Activated naive CD4-positive, alpha-beta T cell treated with anti-CD3 and anti-CD28 coated beads for 36 hours (primary cell): Measurements from ENCODE around the gene RPL18A. TPM values are rescaled to one million over a fixed set of nuclear protein-coding genes. Genes with fewer than 3 reads are reported as not detected.

ENCODE experiments used
- CTCF ChIA-PET: fragments of 350-600 bp; sonication (Branson Sonifier 250); formaldehyde crosslinking; loops from one replicate; lab custom pipeline; 2021; ENCODE audit warnings: antibody characterized with exemption; lab: Charles Lee
- DNase-seq: peaks from one replicate; pipeline ENCODE4 v3.0.0-alpha.2; 2020
- H3K27ac Mint-ChIP-seq: one replicate; pipeline ENCODE4 v1.8.0; 2021; ENCODE audit warnings: mild to moderate bottlenecking, mixed read lengths
- H3K27me3 Mint-ChIP-seq: one replicate; pipeline ENCODE4 v1.8.0; 2021; ENCODE audit warnings: low read depth, mixed read lengths
- H3K36me3 Mint-ChIP-seq: one replicate; pipeline ENCODE4 v1.8.0; 2021; ENCODE audit warnings: low read depth, mixed read lengths
- H3K4me1 Mint-ChIP-seq: one replicate; pipeline ENCODE4 v1.8.0; 2021; ENCODE audit warnings: low read depth, mixed read lengths
- H3K4me3 Mint-ChIP-seq: one replicate; pipeline ENCODE4 v1.8.0; 2021; ENCODE audit warnings: mild to moderate bottlenecking, moderate library complexity, mixed read lengths
- H3K9me3 Mint-ChIP-seq: one replicate; pipeline ENCODE4 v1.8.0; 2021; ENCODE audit warnings: mixed read lengths
- intact Hi-C: fragments of 100-400 bp; cut with micrococcal nuclease; formaldehyde crosslinking; loops from one replicate; pipeline ENCODE4 v1.15.1; 2023
- total RNA-seq, 2 experiments: library from RNA; stranded (reverse); gene quantifications; one replicate each; pipeline ENCODE4 v1.2.3, GENCODE V29; 2021

The RPL18A gene
- total RNA-seq, 2 experiments from 2014 or later = 4,021 to 4,160 TPM

DNA sequence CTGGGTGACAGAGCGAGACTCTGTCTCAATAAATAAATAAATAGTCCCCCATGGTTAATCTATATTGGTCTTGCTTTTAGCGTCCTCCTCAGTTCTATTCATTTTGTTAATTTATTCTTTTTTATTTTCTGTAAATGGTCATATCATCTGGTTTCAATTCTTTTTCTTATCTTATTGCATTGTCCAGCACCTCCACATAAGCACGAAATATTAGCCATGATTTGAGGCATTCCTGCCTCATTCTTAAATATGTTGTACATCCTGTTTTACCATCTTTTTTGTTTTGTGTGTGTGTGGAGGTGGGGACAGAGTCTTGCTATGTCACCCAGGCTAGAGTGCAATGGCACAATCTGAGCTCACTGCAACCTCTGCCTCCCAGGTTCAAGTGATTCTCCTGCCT lies 48.5 kb downstream of the RPL18A start:
- H3K4me3 Mint-ChIP-seq = no peak overlapping the region
- H3K4me1 Mint-ChIP-seq = no peaks in the 10 kb centered on the region
- DNase-seq = no peak
- peaks cover 2% of the 10 kb centered on the region for H3K27me3 Mint-ChIP-seq
- no peak overlapping the region for H3K27ac Mint-ChIP-seq
- CTCF ChIA-PET = no interaction called here
- peaks cover 1% of the 10 kb centered on the region for H3K9me3 Mint-ChIP-seq
- intact Hi-C loops = no loop called here
- H3K36me3 Mint-ChIP-seq = no peaks in the 10 kb centered on the region

DNA sequence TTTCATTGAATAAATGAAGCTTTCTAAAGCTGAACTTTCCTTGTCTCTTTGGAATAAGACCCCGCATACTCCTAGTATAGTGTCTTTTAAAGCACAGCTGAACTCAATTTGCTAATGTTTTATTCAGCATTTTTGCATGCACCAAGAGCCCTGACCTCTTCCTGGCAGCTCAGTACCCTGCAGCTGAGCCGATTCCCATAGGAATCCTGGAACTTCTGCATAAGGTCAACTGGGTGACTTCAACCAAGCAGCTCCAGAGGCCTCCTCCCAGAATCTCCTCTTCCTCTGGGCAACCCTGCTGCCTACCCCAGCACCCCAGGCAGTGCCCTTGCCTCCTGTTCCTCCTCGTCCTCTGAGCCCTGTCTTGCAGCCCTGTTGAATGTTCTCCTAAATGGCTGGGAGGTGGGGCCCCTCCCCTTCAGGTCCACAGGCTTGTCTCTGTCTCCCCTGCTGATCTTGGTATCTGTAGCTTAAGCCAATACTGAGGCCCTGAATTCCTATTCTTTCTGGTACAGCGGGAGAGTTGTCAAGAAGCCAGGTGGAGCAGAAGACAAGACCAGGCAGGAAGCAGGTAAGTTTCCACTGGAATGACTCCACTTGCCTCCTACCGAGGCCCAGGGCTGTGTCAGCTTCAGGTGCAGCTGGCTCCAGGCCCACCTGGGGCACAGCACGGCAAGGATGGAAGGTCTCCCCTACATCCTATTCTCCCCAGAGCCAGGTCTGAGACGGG lies 49.5 kb downstream of the RPL18A start:
- CTCF ChIA-PET = interaction anchor here (0.6 to 0.8 kb wide), 3 partner anchors 10 to 304 kb away, joined by 3 to 9 read pairs (median 3); no protein-coding TSS in a partner anchor
- H3K4me1 Mint-ChIP-seq = no peaks in the 10 kb centered on the region
- H3K9me3 Mint-ChIP-seq = peaks cover 8% of the 10 kb centered on the region
- no peaks in the 10 kb centered on the region for H3K36me3 Mint-ChIP-seq
- DNase-seq = no peak
- no peak overlapping the region for H3K27ac Mint-ChIP-seq
- no peaks in the 10 kb centered on the region for H3K27me3 Mint-ChIP-seq
- intact Hi-C loops = no loop called here
- H3K4me3 Mint-ChIP-seq = no peak overlapping the region

DNA sequence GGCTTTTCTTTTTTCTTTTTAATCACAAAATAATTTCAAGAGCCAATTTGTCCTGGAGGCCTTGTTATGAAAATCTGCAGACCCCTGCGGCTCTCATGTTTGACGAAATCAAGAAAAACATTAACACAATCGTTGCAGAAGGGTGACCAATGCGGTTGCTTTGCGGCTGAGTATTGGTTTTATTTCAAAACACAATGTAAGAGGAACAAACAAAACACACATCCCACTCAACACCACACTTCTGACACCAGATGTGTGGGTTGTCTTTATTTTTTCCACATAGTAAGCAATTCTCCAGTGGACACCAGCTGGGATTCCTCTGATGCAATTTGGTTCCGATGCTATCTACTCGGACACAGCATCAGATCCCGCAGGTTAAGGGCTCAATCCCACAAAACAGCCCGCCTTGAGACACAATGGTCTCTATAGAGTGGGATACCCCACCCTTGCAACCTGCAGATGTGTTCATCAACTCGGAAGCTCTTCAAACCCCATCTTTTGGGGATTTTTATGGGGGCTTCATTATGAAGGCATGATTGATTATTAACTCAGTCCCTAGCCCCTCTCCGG lies 51.2 kb downstream of the RPL18A start:
- Mint-ChIP-seq H3K4me1 (no peaks in the 10 kb centered on the region), H3K27ac (no peak overlapping the region), H3K4me3 (no peak overlapping the region), H3K36me3 (no peaks in the 10 kb centered on the region), H3K9me3 (peaks cover 8% of the 10 kb centered on the region), H3K27me3 (no peaks in the 10 kb centered on the region)
- DNase-seq = no peak
- CTCF ChIA-PET = interaction anchor here (0.6 kb wide), 1 partner anchor 51 kb away, joined by 4 read pairs; no protein-coding TSS in a partner anchor
- intact Hi-C loops = no loop called here

Other genes with a start within 250 kb of the RPL18A start
- under 1 TPM in 1 of 2 experiments, not detected in 1; 0.12 TPM for gene UNC13A, start 171.6 kb upstream of the RPL18A start, total RNA-seq
- 10 to 100 TPM; 46.8 to 51.8 TPM for gene MAP1S, start 140.4 kb upstream of the RPL18A start, total RNA-seq
- gene FCHO1, start 108.4 kb upstream of the RPL18A start, total RNA-seq = 10 to 100 TPM; 48.9 to 56.8 TPM
- under 1 TPM; 0.17 to 0.19 TPM for gene B3GNT3, start 64.8 kb upstream of the RPL18A start, total RNA-seq
- 1 to 10 TPM; 5.7 to 5.9 TPM for gene INSL3, start 38.4 kb upstream of the RPL18A start, total RNA-seq
- 100 to 1,000 TPM; 231 to 235 TPM for gene JAK3, start 11.9 kb upstream of the RPL18A start, total RNA-seq
- 1 to 10 TPM; 1.1 to 1.2 TPM for gene SLC5A5, start 12.0 kb downstream of the RPL18A start, total RNA-seq
- 100 to 1,000 TPM; 107 to 118 TPM for gene CCDC124, start 73.1 kb downstream of the RPL18A start, total RNA-seq
- under 1 TPM; 0.21 to 0.30 TPM for gene KCNN1, start 107.2 kb downstream of the RPL18A start, total RNA-seq
- 10 to 100 TPM; 17.7 to 19.0 TPM for gene ARRDC2, start 148.3 kb downstream of the RPL18A start, total RNA-seq
- gene IL12RB1, start 227.0 kb downstream of the RPL18A start, total RNA-seq = 10 to 100 TPM; 10.1 to 14.4 TPM
- gene MAST3, start 237.9 kb downstream of the RPL18A start, total RNA-seq = 10 to 100 TPM; 12.8 to 13.5 TPM